CD4-positive, alpha-beta T cell (primary cell): ENCODE results near the gene GAS2. TPM values are rescaled to one million over a fixed set of nuclear protein-coding genes. Genes with fewer than 3 reads are reported as not detected.

Source experiments
- ATAC-seq: fragments of 200-7000 bp; cut with Tn5 transposase; one replicate; pipeline ENCODE4 v1.10.0; 2022; ENCODE audit warnings: mild to moderate bottlenecking; ENCODE audit not compliant: poor library complexity
- CTCF ChIA-PET: fragments of 350-600 bp; sonication (Branson Sonifier 250); formaldehyde crosslinking; loops from one replicate; lab custom pipeline; 2021; ENCODE audit warnings: antibody characterized with exemption, inconsistent platforms; lab: Charles Lee
- POLR2A ChIA-PET: fragments of 350-600 bp; sonication (Branson Sonifier 250); formaldehyde crosslinking; loops from one replicate; lab custom pipeline; 2021; ENCODE audit warnings: antibody characterized with exemption, inconsistent platforms; lab: Charles Lee
- DNase-seq, 14 experiments: peaks; one replicate each; pipeline ENCODE4 v3.0.0-alpha.2; 2013 to 2020; ENCODE audit warnings: mixed read lengths in 2 of 14
- H3K27ac ChIP-seq, 2 donors: one replicate each; pipeline versions ENCODE4 v1.5.1 to v1.7.0; 2013; ENCODE audit warnings: low read length in 2 of 2, low read depth in 1 of 2, mild to moderate bottlenecking in 1 of 2
- H3K27me3 ChIP-seq, 2 experiments: 1 replicate in 1 of 2; 2 replicates in 1 of 2; pipeline versions ENCODE4 v1.6.1 to v1.7.0; 2013; ENCODE audit warnings: low read length in 2 of 2, control low read depth in 1 of 2, mild to moderate bottlenecking in 1 of 2, moderate library complexity in 1 of 2; ENCODE audit not compliant: insufficient read depth in 2 of 2, control insufficient read depth in 1 of 2
- H3K36me3 ChIP-seq: one replicate; pipeline ENCODE4 v1.6.1; 2013; ENCODE audit warnings: low read length, control low read depth; ENCODE audit not compliant: insufficient read depth
- H3K4me1 ChIP-seq: one replicate; pipeline ENCODE4 v1.6.1; 2013; ENCODE audit warnings: low read length, control low read depth; ENCODE audit not compliant: insufficient read depth
- H3K4me3 ChIP-seq: one replicate; pipeline ENCODE4 v1.5.1; 2013; ENCODE audit warnings: mild to moderate bottlenecking, low read length, moderate library complexity
- H3K9me3 ChIP-seq, 2 experiments: 1 replicate in 1 of 2; 2 replicates in 1 of 2; pipeline versions ENCODE4 v1.6.1 to v1.7.0; 2013; ENCODE audit warnings: low read length in 2 of 2, mild to moderate bottlenecking in 2 of 2, control low read depth in 1 of 2, moderate library complexity in 1 of 2; ENCODE audit not compliant: control insufficient read depth in 1 of 2, insufficient read depth in 1 of 2
- H3K27ac Mint-ChIP-seq: one replicate; pipeline ENCODE4 v1.8.0; 2020; ENCODE audit warnings: mixed read lengths
- H3K27me3 Mint-ChIP-seq: one replicate; pipeline ENCODE4 v1.8.0; 2021; ENCODE audit warnings: mixed read lengths
- H3K36me3 Mint-ChIP-seq: one replicate; pipeline ENCODE4 v1.8.0; 2021; ENCODE audit warnings: low read depth, mixed read lengths
- H3K4me1 Mint-ChIP-seq: one replicate; pipeline ENCODE4 v1.8.0; 2021; ENCODE audit warnings: low read depth, mixed read lengths
- H3K4me3 Mint-ChIP-seq: one replicate; pipeline ENCODE4 v1.8.0; 2020; ENCODE audit warnings: mild to moderate bottlenecking, mixed read lengths
- H3K9me3 Mint-ChIP-seq: one replicate; pipeline ENCODE4 v1.8.0; 2020; ENCODE audit warnings: mixed read lengths
- CTCF ChIP-seq: fragments of 200-600 bp; IDR thresholded peaks from one replicate; pipeline ENCODE4 v1.8.0; 2022; ENCODE audit warnings: antibody characterized with exemption, mild to moderate bottlenecking
- intact Hi-C, 2 experiments: fragments of 100-400 bp; cut with DNase I in 1 of 2; cut with micrococcal nuclease in 1 of 2; formaldehyde crosslinking; loops; one replicate each; pipeline versions ENCODE4 v1.15.1 to v1.9.0; 2023 to 2025; cut with DNase I, micrococcal nuclease
- total RNA-seq, 174 experiments: library from RNA in 2 of 174; stranded (reverse) in 2 of 174; gene quantifications; one replicate each; pipeline ENCODE4 v1.2.3 and lab custom pipeline; 2021 to 2026

GAS2 gene
- total RNA-seq, 2 experiments from 2014 or later, result 2.2 to 2.9 TPM

- peak; percentile 88 to 97 (median 92) for DNase-seq
- Mint-ChIP-seq H3K27me3 (no peaks in the 10 kb centered on the region), H3K9me3 (no peaks in the 10 kb centered on the region), H3K4me1 (peaks cover 22% of the 10 kb centered on the region), H3K36me3 (peaks cover 41% of the 10 kb centered on the region), H3K4me3 (peak within 1 kb of the TSS; percentile 97), H3K27ac (peak within 1 kb of the TSS; percentile 92)
- Histone ChIP-seq H3K27me3 (no peaks in the 10 kb centered on the region), H3K27ac (peak within 1 kb of the TSS; percentile 66 to 81), H3K36me3 (peaks cover 20% of the 10 kb centered on the region), H3K4me3 (peak within 1 kb of the TSS; percentile 84), H3K4me1 (peaks cover 3% of the 10 kb centered on the region), H3K9me3 (no peaks in the 10 kb centered on the region)
- TF ChIP-seq CTCF, result peak; percentile 66
- ChIA-PET POLR2A (interaction anchor here (0.6 to 2.8 kb wide), 13 partner anchors 9 to 490 kb away, joined by 3 to 31 read pairs (median 4); partner anchors contain the start of gene FANCF), CTCF (interaction anchor here (0.6 to 1.9 kb wide), 7 partner anchors 8 to 521 kb away, joined by 3 to 6 read pairs (median 4); no protein-coding TSS in a partner anchor)
- intact Hi-C loops, result loop anchor here (2.0 to 5.0 kb wide), 2 partner anchors 202 to 205 kb away; partner anchors contain the start of gene FANCF (in 2 of the 2)
- peak; percentile 92 for ATAC-seq
Measured at GRCh38 chr11:22829231-22830081, 163.0 kb downstream of the GAS2 start, which contains the start of gene SVIP. Gene SVIP (minus strand): TSS chr11:22829801. CDS start chr11:22829748, 53 bp downstream.

GRCh38 chr11:22830082-22830414 lies 163.6 kb downstream of the GAS2 start:
- peak overlapping the region; percentile 92 for H3K27ac Mint-ChIP-seq
- no peak overlapping the region for H3K27ac ChIP-seq
- peak overlapping the region; percentile 97 for H3K4me3 Mint-ChIP-seq
- intact Hi-C loops, result no loop called here
- peaks cover 22% of the 10 kb centered on the region for H3K4me1 Mint-ChIP-seq
- ATAC-seq (no peak), DNase-seq (no peak)
- peaks cover 35% of the 10 kb centered on the region for H3K36me3 Mint-ChIP-seq
- peaks cover 3% of the 10 kb centered on the region for H3K4me1 ChIP-seq
- H3K9me3 Mint-ChIP-seq, result no peaks in the 10 kb centered on the region
- no peaks in the 10 kb centered on the region for H3K27me3 Mint-ChIP-seq
- peaks cover 14% of the 10 kb centered on the region for H3K36me3 ChIP-seq
- POLR2A ChIA-PET, result interaction anchor here (0.7 to 2.8 kb wide), 8 partner anchors 8 to 491 kb away, joined by 3 to 31 read pairs (median 6); partner anchors contain the start of gene FANCF
- H3K27me3 ChIP-seq, result no peaks in the 10 kb centered on the region
- CTCF ChIA-PET, result interaction anchor here (0.6 to 1.9 kb wide), 7 partner anchors 8 to 522 kb away, joined by 3 to 6 read pairs (median 4); no protein-coding TSS in a partner anchor
- peak overlapping the region; percentile 84 for H3K4me3 ChIP-seq
- H3K9me3 ChIP-seq, result no peaks in the 10 kb centered on the region
- no peak for TF ChIP-seq CTCF

GRCh38 chr11:22832315-22833015 lies 166.1 kb downstream of the GAS2 start:
- CTCF ChIA-PET, result no interaction called here
- no peaks in the 10 kb centered on the region for H3K27me3 Mint-ChIP-seq
- intact Hi-C loops, result no loop called here

More at GRCh38 chr11:22832315-22833015, 166.1 kb downstream of the GAS2 start:
- Mint-ChIP-seq H3K36me3 (peaks cover 14% of the 10 kb centered on the region), H3K4me3 (no peak overlapping the region), H3K27ac (no peak overlapping the region), H3K4me1 (peaks cover 22% of the 10 kb centered on the region), H3K9me3 (no peaks in the 10 kb centered on the region)
- ATAC-seq, result no peak
- DNase-seq, result peak in 1 of 14 experiments; percentile 7
- Histone ChIP-seq H3K27ac (no peak overlapping the region), H3K9me3 (no peaks in the 10 kb centered on the region), H3K27me3 (no peaks in the 10 kb centered on the region), H3K4me3 (no peak overlapping the region), H3K4me1 (peaks cover 3% of the 10 kb centered on the region), H3K36me3 (no peaks in the 10 kb centered on the region)
- TF ChIP-seq CTCF, result no peak
- POLR2A ChIA-PET, result no interaction called here
